CD14-positive monocyte (primary cell): ENCODE measurements around the gene NAV1. TPM values are rescaled to one million over a fixed set of nuclear protein-coding genes. Genes with fewer than 3 reads are reported as not detected.

Experiments
- DNase-seq, 3 donors: peaks; one replicate each; pipeline ENCODE4 v3.0.0-alpha.2; 2011 to 2022
- H2AFZ ChIP-seq: 2 replicates; pipeline ENCODE4 v1.6.0; 2012; ENCODE audit warnings: mild to moderate bottlenecking, low read depth, low read length, inconsistent platforms; ENCODE audit not compliant: insufficient read depth, poor library complexity, severe bottlenecking
- H3K27ac ChIP-seq, 2 donors: 1 replicate in 1 of 2; 2 replicates in 1 of 2; pipeline ENCODE4 v1.5.1; 2012 to 2013; ENCODE audit warnings: low read length in 2 of 2, control low read depth in 1 of 2, inconsistent platforms in 1 of 2, low read depth in 1 of 2, mild to moderate bottlenecking in 1 of 2
- H3K27me3 ChIP-seq, 2 donors: one replicate each; pipeline versions ENCODE4 v1.6.0 to v1.6.1; 2011 to 2013; ENCODE audit warnings: low read length in 2 of 2; ENCODE audit not compliant: control insufficient read depth in 2 of 2, insufficient read depth in 2 of 2
- H3K36me3 ChIP-seq, 2 donors: replicated peaks in 1 of 2; 1 replicate in 1 of 2; 2 replicates in 1 of 2; pipeline versions ENCODE4 v1.5.1 to v1.6.1; 2012 to 2013; ENCODE audit warnings: low read length in 2 of 2, control low read depth in 1 of 2, inconsistent platforms in 1 of 2, mild to moderate bottlenecking in 1 of 2; ENCODE audit not compliant: insufficient read depth in 2 of 2, control insufficient read depth in 1 of 2
- H3K4me1 ChIP-seq, 2 donors: 1 replicate in 1 of 2; 2 replicates in 1 of 2; pipeline versions ENCODE4 v1.5.1 to v1.6.1; 2012 to 2013; ENCODE audit warnings: low read length in 2 of 2, control low read depth in 1 of 2, inconsistent platforms in 1 of 2, mild to moderate bottlenecking in 1 of 2, moderate library complexity in 1 of 2; ENCODE audit not compliant: insufficient read depth in 2 of 2, control insufficient read depth in 1 of 2
- H3K4me2 ChIP-seq: replicated peaks from 2 replicates; pipeline ENCODE3; 2012; ENCODE audit warnings: low read length, moderate library complexity, mild to moderate bottlenecking; ENCODE audit not compliant: poor library complexity, severe bottlenecking; ENCODE audit errors: extremely low read depth
- H3K4me3 ChIP-seq, 3 experiments: fragments of 200-600 bp in 1 of 3; sonication (generic) in 1 of 3; replicated peaks in 1 of 3; 1 replicate in 2 of 3; 2 replicates in 1 of 3; pipeline ENCODE4 v1.5.1; 2011 to 2013; ENCODE audit warnings: low read length in 3 of 3, mild to moderate bottlenecking in 3 of 3, control low read depth in 2 of 3, low read depth in 2 of 3, inconsistent platforms in 1 of 3, moderate library complexity in 1 of 3
- H3K79me2 ChIP-seq: 2 replicates; pipeline ENCODE4 v1.6.0; 2012; ENCODE audit warnings: mild to moderate bottlenecking, control low read depth, inconsistent platforms, low read length, moderate library complexity; ENCODE audit not compliant: insufficient read depth
- H3K9ac ChIP-seq: 2 replicates; pipeline ENCODE4 v1.6.0; 2017; ENCODE audit warnings: low read length, mild to moderate bottlenecking; ENCODE audit not compliant: insufficient read depth, poor library complexity, severe bottlenecking
- H3K9me3 ChIP-seq, 2 donors: replicated peaks in 1 of 2; 1 replicate in 1 of 2; 2 replicates in 1 of 2; pipeline versions ENCODE4 v1.5.1 to v1.6.1; 2012 to 2013; ENCODE audit warnings: low read length in 2 of 2, control low read depth in 1 of 2; ENCODE audit not compliant: control insufficient read depth in 1 of 2, insufficient read depth in 1 of 2
- H4K20me1 ChIP-seq: 2 replicates; pipeline ENCODE4 v1.6.0; 2012; ENCODE audit warnings: mild to moderate bottlenecking, low read length, control low read depth, moderate library complexity; ENCODE audit not compliant: insufficient read depth
- H3K27ac Mint-ChIP-seq, 7 donors: one replicate each; pipeline ENCODE4 v1.8.0; 2020; ENCODE audit warnings: mild to moderate bottlenecking in 7 of 7, mixed read lengths in 7 of 7, moderate library complexity in 6 of 7, inconsistent platforms in 2 of 7
- H3K27me3 Mint-ChIP-seq, 3 donors: one replicate each; pipeline ENCODE4 v1.8.0; 2021 to 2022; ENCODE audit warnings: low read depth in 3 of 3, mild to moderate bottlenecking in 3 of 3, mixed read lengths in 3 of 3, moderate library complexity in 3 of 3, inconsistent platforms in 1 of 3
- H3K36me3 Mint-ChIP-seq, 2 donors: one replicate each; pipeline ENCODE4 v1.8.0; 2020; ENCODE audit warnings: mixed read lengths in 2 of 2, inconsistent platforms in 1 of 2, mild to moderate bottlenecking in 1 of 2
- H3K4me1 Mint-ChIP-seq: one replicate; pipeline ENCODE4 v1.8.0; 2020; ENCODE audit warnings: mild to moderate bottlenecking, mixed read lengths
- H3K4me3 Mint-ChIP-seq, 2 donors: one replicate each; pipeline ENCODE4 v1.8.0; 2020; ENCODE audit warnings: mild to moderate bottlenecking in 2 of 2, mixed read lengths in 2 of 2, moderate library complexity in 1 of 2
- H3K9me3 Mint-ChIP-seq, 7 donors: one replicate each; pipeline ENCODE4 v1.8.0; 2020 to 2022; ENCODE audit warnings: mixed read lengths in 7 of 7, mild to moderate bottlenecking in 6 of 7, moderate library complexity in 6 of 7, inconsistent platforms in 2 of 7
- WGBS: methylation state at CpG from one replicate; pipeline ENCODE4 v1.1.5; 2013; ENCODE audit warnings: missing lambda C conversion rate; ENCODE audit not compliant: insufficient coverage; 5-methylcytosine and 5-hydroxymethylcytosine counted together
- intact Hi-C, 2 donors: fragments of 100-400 bp; cut with micrococcal nuclease; formaldehyde crosslinking; loops; one replicate each; pipeline versions ENCODE4 v1.15.0 to v1.15.1; 2023
- polyA plus RNA-seq, 3 donors: library from polyadenylated mRNA; depleted of rRNA in 1 of 3; unstranded in 2 of 3; stranded (reverse) in 1 of 3; fragments of 300-500 nt in 2 of 3; fragments of >200 nt in 1 of 3; fragmentation: Illumina TruSeq in 2 of 3; gene quantifications; 1 replicate in 2 of 3; 2 replicates in 1 of 3; pipeline ENCODE4 v1.2.3, GENCODE V29; 2012 to 2021
- TF ChIP-seq, protein P1 (sequence below): fragments of 200-600 bp; IDR thresholded peaks from one replicate; pipeline ENCODE4 v1.8.0; 2022; ENCODE audit warnings: antibody characterized with exemption, mild to moderate bottlenecking

NAV1 gene
- polyA plus RNA-seq, 3 donors = 0.37 to 1.4 (median 0.89) TPM

DNA sequence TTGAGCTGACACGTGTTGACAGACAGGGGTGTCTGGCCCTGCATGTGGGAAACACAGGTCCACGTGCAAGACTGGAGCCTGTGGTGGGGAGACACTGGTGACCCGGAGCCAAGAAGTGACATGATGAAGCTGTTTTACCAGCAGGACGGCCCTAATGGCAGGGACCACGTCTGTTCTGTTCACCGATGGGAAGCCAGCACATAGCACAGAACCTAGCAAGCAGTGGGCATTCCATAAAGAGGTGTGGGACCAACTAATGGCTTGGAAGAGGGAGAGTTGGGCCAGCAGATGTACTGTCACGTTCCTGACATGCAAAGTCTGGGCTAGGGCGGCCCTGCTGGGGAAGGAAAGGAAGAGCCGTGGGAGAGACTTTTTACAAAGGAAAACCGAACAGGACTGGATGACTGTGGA is 15.3 kb downstream of the NAV1 start:
- Histone ChIP-seq H2AFZ (no peak overlapping the region), H3K4me2 (no peak overlapping the region), H4K20me1 (no peaks in the 10 kb centered on the region), H3K79me2 (no peaks in the 10 kb centered on the region), H3K27me3 (no peaks in the 10 kb centered on the region), H3K4me1 (peaks cover 21 to 31% of the 10 kb centered on the region in 2 donors), H3K9ac (no peak overlapping the region), H3K36me3 (no peaks in the 10 kb centered on the region), H3K4me3 (no peak overlapping the region), H3K9me3 (no peaks in the 10 kb centered on the region), H3K27ac (no peak overlapping the region)
- TF ChIP-seq, protein P1, sequence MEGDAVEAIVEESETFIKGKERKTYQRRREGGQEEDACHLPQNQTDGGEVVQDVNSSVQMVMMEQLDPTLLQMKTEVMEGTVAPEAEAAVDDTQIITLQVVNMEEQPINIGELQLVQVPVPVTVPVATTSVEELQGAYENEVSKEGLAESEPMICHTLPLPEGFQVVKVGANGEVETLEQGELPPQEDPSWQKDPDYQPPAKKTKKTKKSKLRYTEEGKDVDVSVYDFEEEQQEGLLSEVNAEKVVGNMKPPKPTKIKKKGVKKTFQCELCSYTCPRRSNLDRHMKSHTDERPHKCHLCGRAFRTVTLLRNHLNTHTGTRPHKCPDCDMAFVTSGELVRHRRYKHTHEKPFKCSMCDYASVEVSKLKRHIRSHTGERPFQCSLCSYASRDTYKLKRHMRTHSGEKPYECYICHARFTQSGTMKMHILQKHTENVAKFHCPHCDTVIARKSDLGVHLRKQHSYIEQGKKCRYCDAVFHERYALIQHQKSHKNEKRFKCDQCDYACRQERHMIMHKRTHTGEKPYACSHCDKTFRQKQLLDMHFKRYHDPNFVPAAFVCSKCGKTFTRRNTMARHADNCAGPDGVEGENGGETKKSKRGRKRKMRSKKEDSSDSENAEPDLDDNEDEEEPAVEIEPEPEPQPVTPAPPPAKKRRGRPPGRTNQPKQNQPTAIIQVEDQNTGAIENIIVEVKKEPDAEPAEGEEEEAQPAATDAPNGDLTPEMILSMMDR = no peak
- peaks cover 1 to 3% (median 2%) of the 10 kb centered on the region in 3 donors for H3K27me3 Mint-ChIP-seq
- H3K36me3 Mint-ChIP-seq = no peaks in the 10 kb centered on the region
- H3K4me3 Mint-ChIP-seq = no peak overlapping the region
- H3K9me3 Mint-ChIP-seq = no peaks in the 10 kb centered on the region
- peak overlapping the region in 3 of 7 donors; percentile 46 to 82 (median 48) for H3K27ac Mint-ChIP-seq
- WGBS = 54% methylated on average over 10 of the region's 10 CpGs
- peaks cover 42% of the 10 kb centered on the region for H3K4me1 Mint-ChIP-seq
- intact Hi-C loops = no loop called here
- DNase-seq = no peak

DNA sequence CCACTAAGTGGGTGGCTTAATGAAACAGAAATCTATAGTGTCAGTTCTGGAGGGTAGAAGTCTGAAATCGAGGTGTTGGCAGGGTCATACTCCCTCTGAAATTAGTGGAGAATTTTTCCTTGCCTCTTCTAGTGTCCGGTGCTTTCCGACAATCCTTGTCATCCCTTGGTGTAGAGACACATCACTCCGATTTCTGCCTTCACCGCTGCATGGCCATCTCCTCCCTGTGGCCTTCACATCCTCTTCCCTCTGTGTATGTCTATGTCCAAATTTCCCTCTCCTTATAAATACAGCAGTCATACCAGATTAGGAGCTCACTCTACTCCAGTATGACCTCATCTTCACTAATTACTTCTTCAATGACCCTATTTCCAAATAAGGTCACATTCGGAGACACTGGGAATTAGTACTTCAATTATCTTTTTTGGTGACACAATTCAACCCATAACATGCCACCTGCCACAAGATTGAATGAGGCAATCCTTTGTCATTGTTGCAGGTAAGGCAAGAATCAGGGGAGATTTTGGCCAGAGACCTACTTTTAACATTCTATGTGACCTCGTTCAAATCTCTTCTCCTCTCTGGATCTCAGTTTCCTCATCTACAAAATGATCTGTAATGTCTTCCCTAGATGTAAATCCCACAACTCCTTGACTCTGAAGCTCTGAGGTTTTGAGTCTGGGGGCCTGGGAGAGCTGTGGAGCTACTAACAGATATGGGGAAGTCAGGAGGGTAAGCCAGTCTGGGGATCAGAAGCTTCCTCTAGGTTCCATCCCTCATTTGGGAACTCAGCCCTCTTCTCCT is 16.1 kb downstream of the NAV1 start:
- Histone ChIP-seq H3K9ac (no peak overlapping the region), H3K4me1 (peaks cover 21 to 34% of the 10 kb centered on the region in 2 donors), H3K27me3 (no peaks in the 10 kb centered on the region), H3K79me2 (no peaks in the 10 kb centered on the region), H4K20me1 (no peaks in the 10 kb centered on the region), H3K4me2 (no peak overlapping the region), H3K27ac (no peak overlapping the region), H3K36me3 (no peaks in the 10 kb centered on the region), H3K9me3 (no peaks in the 10 kb centered on the region), H2AFZ (no peak overlapping the region), H3K4me3 (no peak overlapping the region)
- TF ChIP-seq, protein P1 = no peak
- peak overlapping the region in 1 of 7 donors; percentile 37 for H3K27ac Mint-ChIP-seq
- 100% methylated on average over 4 of the region's 7 CpGs for WGBS
- H3K36me3 Mint-ChIP-seq = no peaks in the 10 kb centered on the region
- H3K4me3 Mint-ChIP-seq = no peak overlapping the region
- no peaks in the 10 kb centered on the region for H3K9me3 Mint-ChIP-seq
- DNase-seq = no peak
- H3K27me3 Mint-ChIP-seq = peaks cover 1 to 3% (median 2%) of the 10 kb centered on the region in 3 donors
- peaks cover 49% of the 10 kb centered on the region for H3K4me1 Mint-ChIP-seq
- intact Hi-C loops = loop anchor here in 1 of 2 donors (5.0 kb wide), 1 partner anchor 237 kb away; no protein-coding TSS in a partner anchor
